WTC11 (cell line): ENCODE measurements around the gene UBE2M.
"Not testable (repeated sequence)": the region's sequence is repeated elsewhere in the genome, so short reads cannot be mapped to it uniquely, and the experiment has no call there.

Source experiments
- CREB1 ChIP-seq: sonication (generic); formaldehyde crosslinking; IDR thresholded peaks from 2 replicates; pipeline ENCODE4 v1.8.0; 2023; ENCODE audit warnings: mild to moderate bottlenecking, missing genetic modification reagents
- CTCF ChIP-seq: fragments of 200-600 bp; IDR thresholded peaks from 2 replicates; pipeline ENCODE4 v1.8.0; 2022; ENCODE audit warnings: antibody characterized with exemption

- not testable (repeated sequence) for TF ChIP-seq CTCF; CREB1 (CRISPR knock-in tag)
Measured at GRCh38 chr19:58539169-58539559, 19.2 kb downstream of the UBE2M start.
